ENCODE measurements around the gene CFAP45.
"Not testable (repeated sequence)": the region's sequence is repeated elsewhere in the genome, so short reads cannot be mapped to it uniquely, and the experiment has no call there.

Gene CFAP45

GRCh38 chr1:159900755-159901360 is 893 bp upstream of the CFAP45 start:
- no peak for DNase-seq

- DNase-seq: not testable (repeated sequence)
These were observed 331 bp downstream of the CFAP45 start for GRCh38 chr1:159899634-159900033.

- no peak for DNase-seq
These were observed 1.4 kb downstream of the CFAP45 start for GRCh38 chr1:159898527-159898926.

- DNase-seq: no peak
These were observed 2.0 kb downstream of the CFAP45 start for GRCh38 chr1:159897962-159898361.

- DNase-seq: no peak
These were observed 3.4 kb downstream of the CFAP45 start for GRCh38 chr1:159896546-159896930.

- no peak for DNase-seq
These were observed 4.0 kb downstream of the CFAP45 start for GRCh38 chr1:159895836-159896545.

- DNase-seq: no peak
These were observed 4.7 kb downstream of the CFAP45 start for GRCh38 chr1:159895286-159895685.

- DNase-seq: no peak
These were observed 7.0 kb downstream of the CFAP45 start for GRCh38 chr1:159892944-159893343.

- DNase-seq: peak; percentile 75
These were observed 8.4 kb downstream of the CFAP45 start for GRCh38 chr1:159891275-159892157.

GRCh38 chr1:159890390-159890789 is 9.6 kb downstream of the CFAP45 start:
- DNase-seq: no peak

GRCh38 chr1:159889821-159890252 is 10.1 kb downstream of the CFAP45 start:
- peak; percentile 81 for DNase-seq

GRCh38 chr1:159889202-159889601 is 10.8 kb downstream of the CFAP45 start:
- DNase-seq: no peak

GRCh38 chr1:159884296-159884695 is 15.7 kb downstream of the CFAP45 start:
- DNase-seq: no peak

- DNase-seq: no peak
These were observed 16.8 kb downstream of the CFAP45 start for GRCh38 chr1:159883134-159883533.

- DNase-seq: no peak
These were observed 17.5 kb downstream of the CFAP45 start for GRCh38 chr1:159882527-159882862.

- peak; percentile 45 for DNase-seq
These were observed 18.1 kb downstream of the CFAP45 start for GRCh38 chr1:159881622-159882526.

GRCh38 chr1:159880430-159880829 is 19.5 kb downstream of the CFAP45 start:
- DNase-seq: no peak

- no peak for DNase-seq
These were observed 20.0 kb downstream of the CFAP45 start for GRCh38 chr1:159879977-159880376.

GRCh38 chr1:159879136-159879535 is 20.8 kb downstream of the CFAP45 start:
- DNase-seq: no peak

- no peak for DNase-seq
These were observed 22.1 kb downstream of the CFAP45 start for GRCh38 chr1:159877695-159878444.

- DNase-seq: no peak
These were observed 26.3 kb downstream of the CFAP45 start for GRCh38 chr1:159873530-159874143.

- DNase-seq: no peak
These were observed 27.1 kb downstream of the CFAP45 start for GRCh38 chr1:159872891-159873290.

All from amniotic stem cell (primary cell).